ENCODE data around the gene IGFBP6.
"Not testable (repeated sequence)": the region's sequence is repeated elsewhere in the genome, so short reads cannot be mapped to it uniquely, and the experiment has no call there.

IGFBP6 gene

GRCh38 chr12:53112431-53112830 is 15.0 kb downstream of the IGFBP6 start:
- not testable (repeated sequence) for H3K27me3 ChIP-seq (ENCODE audit: control insufficient read depth, insufficient read depth, low read length); H3K36me3 ChIP-seq (ENCODE audit: control insufficient read depth, insufficient read depth, low read length); H3K4me3 ChIP-seq (ENCODE audit: low read length); H3K9ac ChIP-seq (ENCODE audit: low read length); H3K4me1 ChIP-seq (ENCODE audit: control insufficient read depth, insufficient read depth, low read length); H3K9me3 ChIP-seq (ENCODE audit: control insufficient read depth, low read length)

GRCh38 chr12:53113136-53113705 is 15.8 kb downstream of the IGFBP6 start:
- H3K27me3 ChIP-seq (ENCODE audit: control insufficient read depth, insufficient read depth, low read length) = no peaks in the 10 kb centered on the region
- no peak overlapping the region for H3K4me3 ChIP-seq (ENCODE audit: low read length)
- H3K4me1 ChIP-seq (ENCODE audit: control insufficient read depth, insufficient read depth, low read length) = no peaks in the 10 kb centered on the region
- H3K9me3 ChIP-seq (ENCODE audit: control insufficient read depth, low read length) = no peaks in the 10 kb centered on the region
- H3K9ac ChIP-seq (ENCODE audit: low read length) = no peak overlapping the region
- H3K36me3 ChIP-seq (ENCODE audit: control insufficient read depth, insufficient read depth, low read length) = no peaks in the 10 kb centered on the region

- H3K27me3 ChIP-seq (ENCODE audit: control insufficient read depth, insufficient read depth, low read length) = no peaks in the 10 kb centered on the region
- H3K4me3 ChIP-seq (ENCODE audit: low read length) = no peak overlapping the region
- H3K4me1 ChIP-seq (ENCODE audit: control insufficient read depth, insufficient read depth, low read length) = no peaks in the 10 kb centered on the region
- no peak overlapping the region for H3K9ac ChIP-seq (ENCODE audit: low read length)
- no peaks in the 10 kb centered on the region for H3K9me3 ChIP-seq (ENCODE audit: control insufficient read depth, low read length)
- H3K36me3 ChIP-seq (ENCODE audit: control insufficient read depth, insufficient read depth, low read length) = no peaks in the 10 kb centered on the region
Observed at GRCh38 chr12:53113951-53114350, 16.5 kb downstream of the IGFBP6 start.

- no peaks in the 10 kb centered on the region for H3K4me1 ChIP-seq (ENCODE audit: control insufficient read depth, insufficient read depth, low read length)
- no peak overlapping the region for H3K9ac ChIP-seq (ENCODE audit: low read length)
- H3K36me3 ChIP-seq (ENCODE audit: control insufficient read depth, insufficient read depth, low read length) = no peaks in the 10 kb centered on the region
- no peaks in the 10 kb centered on the region for H3K27me3 ChIP-seq (ENCODE audit: control insufficient read depth, insufficient read depth, low read length)
- H3K9me3 ChIP-seq (ENCODE audit: control insufficient read depth, low read length) = no peaks in the 10 kb centered on the region
- no peak overlapping the region for H3K4me3 ChIP-seq (ENCODE audit: low read length)
Observed at GRCh38 chr12:53115112-53115890, 17.8 kb downstream of the IGFBP6 start.

- no peaks in the 10 kb centered on the region for H3K9me3 ChIP-seq (ENCODE audit: control insufficient read depth, low read length)
- no peak overlapping the region for H3K4me3 ChIP-seq (ENCODE audit: low read length)
- no peaks in the 10 kb centered on the region for H3K36me3 ChIP-seq (ENCODE audit: control insufficient read depth, insufficient read depth, low read length)
- H3K9ac ChIP-seq (ENCODE audit: low read length) = no peak overlapping the region
- no peaks in the 10 kb centered on the region for H3K4me1 ChIP-seq (ENCODE audit: control insufficient read depth, insufficient read depth, low read length)
- no peaks in the 10 kb centered on the region for H3K27me3 ChIP-seq (ENCODE audit: control insufficient read depth, insufficient read depth, low read length)
Observed at GRCh38 chr12:53115891-53116648, 18.6 kb downstream of the IGFBP6 start.

GRCh38 chr12:53118751-53119300 is 21.4 kb downstream of the IGFBP6 start:
- H3K4me1 ChIP-seq (ENCODE audit: control insufficient read depth, insufficient read depth, low read length) = no peaks in the 10 kb centered on the region
- no peaks in the 10 kb centered on the region for H3K36me3 ChIP-seq (ENCODE audit: control insufficient read depth, insufficient read depth, low read length)
- no peaks in the 10 kb centered on the region for H3K27me3 ChIP-seq (ENCODE audit: control insufficient read depth, insufficient read depth, low read length)
- no peak overlapping the region for H3K4me3 ChIP-seq (ENCODE audit: low read length)
- H3K9me3 ChIP-seq (ENCODE audit: control insufficient read depth, low read length) = no peaks in the 10 kb centered on the region
- no peak overlapping the region for H3K9ac ChIP-seq (ENCODE audit: low read length)

GRCh38 chr12:53120685-53121525 is 23.4 kb downstream of the IGFBP6 start:
- Histone ChIP-seq H3K9me3 (ENCODE audit: control insufficient read depth, low read length) (no peaks in the 10 kb centered on the region), H3K4me1 (ENCODE audit: control insufficient read depth, insufficient read depth, low read length) (no peaks in the 10 kb centered on the region), H3K27me3 (ENCODE audit: control insufficient read depth, insufficient read depth, low read length) (no peaks in the 10 kb centered on the region), H3K9ac (ENCODE audit: low read length) (no peak overlapping the region), H3K36me3 (ENCODE audit: control insufficient read depth, insufficient read depth, low read length) (no peaks in the 10 kb centered on the region), H3K4me3 (ENCODE audit: low read length) (no peak overlapping the region)

- H3K9me3 ChIP-seq (ENCODE audit: control insufficient read depth, low read length) = no peaks in the 10 kb centered on the region
- H3K9ac ChIP-seq (ENCODE audit: low read length) = no peak overlapping the region
- no peaks in the 10 kb centered on the region for H3K36me3 ChIP-seq (ENCODE audit: control insufficient read depth, insufficient read depth, low read length)
- H3K27me3 ChIP-seq (ENCODE audit: control insufficient read depth, insufficient read depth, low read length) = no peaks in the 10 kb centered on the region
- H3K4me1 ChIP-seq (ENCODE audit: control insufficient read depth, insufficient read depth, low read length) = no peaks in the 10 kb centered on the region
- no peak overlapping the region for H3K4me3 ChIP-seq (ENCODE audit: low read length)
Observed at GRCh38 chr12:53122961-53123468, 25.5 kb downstream of the IGFBP6 start.

- Histone ChIP-seq H3K9me3 (ENCODE audit: control insufficient read depth, low read length) (no peaks in the 10 kb centered on the region), H3K4me1 (ENCODE audit: control insufficient read depth, insufficient read depth, low read length) (no peaks in the 10 kb centered on the region), H3K4me3 (ENCODE audit: low read length) (no peak overlapping the region), H3K9ac (ENCODE audit: low read length) (no peak overlapping the region), H3K36me3 (ENCODE audit: control insufficient read depth, insufficient read depth, low read length) (no peaks in the 10 kb centered on the region), H3K27me3 (ENCODE audit: control insufficient read depth, insufficient read depth, low read length) (no peaks in the 10 kb centered on the region)
Observed at GRCh38 chr12:53123578-53124351, 26.3 kb downstream of the IGFBP6 start.

GRCh38 chr12:53124352-53124723 is 26.9 kb downstream of the IGFBP6 start:
- no peaks in the 10 kb centered on the region for H3K4me1 ChIP-seq (ENCODE audit: control insufficient read depth, insufficient read depth, low read length)
- H3K9ac ChIP-seq (ENCODE audit: low read length) = no peak overlapping the region
- H3K27me3 ChIP-seq (ENCODE audit: control insufficient read depth, insufficient read depth, low read length) = no peaks in the 10 kb centered on the region
- no peak overlapping the region for H3K4me3 ChIP-seq (ENCODE audit: low read length)
- H3K9me3 ChIP-seq (ENCODE audit: control insufficient read depth, low read length) = no peaks in the 10 kb centered on the region
- H3K36me3 ChIP-seq (ENCODE audit: control insufficient read depth, insufficient read depth, low read length) = no peaks in the 10 kb centered on the region

- Histone ChIP-seq H3K27me3 (ENCODE audit: control insufficient read depth, insufficient read depth, low read length) (no peaks in the 10 kb centered on the region), H3K9ac (ENCODE audit: low read length) (no peak overlapping the region), H3K9me3 (ENCODE audit: control insufficient read depth, low read length) (no peaks in the 10 kb centered on the region), H3K36me3 (ENCODE audit: control insufficient read depth, insufficient read depth, low read length) (no peaks in the 10 kb centered on the region), H3K4me1 (ENCODE audit: control insufficient read depth, insufficient read depth, low read length) (no peaks in the 10 kb centered on the region), H3K4me3 (ENCODE audit: low read length) (no peak overlapping the region)
Observed at GRCh38 chr12:53127169-53127568, 29.7 kb downstream of the IGFBP6 start.

Data from mucosa of stomach (tissue), 1 donor.